Breast epithelium (tissue), 3 donors: ENCODE results near the gene PTPRH.

Source experiments
- CTCF ChIP-seq, 3 donors: fragments of 450-650 bp; IDR thresholded peaks; one replicate each; pipeline ENCODE4 v1.5.1; 2016 to 2017; ENCODE audit warnings: antibody characterized with exemption in 3 of 3, mild to moderate bottlenecking in 3 of 3, moderate library complexity in 3 of 3
- POLR2A ChIP-seq: fragments of 450-650 bp; IDR thresholded peaks from one replicate; pipeline ENCODE4 v1.6.1; 2016; ENCODE audit warnings: antibody characterized with exemption, mild to moderate bottlenecking, moderate library complexity
- POLR2AphosphoS5 ChIP-seq, 3 donors: sonication (generic); formaldehyde crosslinking; IDR thresholded peaks; one replicate each; pipeline ENCODE4 v1.6.1; 2017; ENCODE audit warnings: antibody characterized with exemption in 3 of 3

- TF ChIP-seq POLR2AphosphoS5 (IDR thresholded peaks at IDR 0.05): no peak
- no peak for TF ChIP-seq CTCF (IDR thresholded peaks at IDR 0.05)
- no peak for TF ChIP-seq POLR2A
Measured at GRCh38 chr19:55247621-55248099, 38.4 kb upstream of the PTPRH start.
